A549 (cell line): ENCODE measurements around the gene TTLL9. TPM values are rescaled to one million over a fixed set of nuclear protein-coding genes. Genes with fewer than 3 reads are reported as not detected.

Source experiments
- ATOH8 ChIP-seq: fragments of 250-450 bp; sonication (Bioruptor Pico); IDR thresholded peaks from 2 replicates; pipeline ENCODE4 v1.5.0; 2020; ENCODE audit warnings: low read depth, mild to moderate bottlenecking, moderate library complexity
- BCL3 ChIP-seq: fragments of >200 bp; sonication (Bioruptor Twin); formaldehyde crosslinking; IDR thresholded peaks from 3 replicates; pipeline ENCODE4 v1.6.1; 2016
- BHLHE40 ChIP-seq: IDR thresholded peaks from 2 replicates; pipeline ENCODE4 v1.6.1; 2012; ENCODE audit warnings: low read depth, low read length, inconsistent platforms
- CBX2 ChIP-seq: fragments of 200-600 bp; sonication (generic); IDR thresholded peaks from 2 replicates; pipeline ENCODE4 v1.6.1; 2016; ENCODE audit warnings: low read depth, mild to moderate bottlenecking, borderline replicate concordance
- CBX8 ChIP-seq: fragments of 200-600 bp; sonication (generic); IDR thresholded peaks from 2 replicates; pipeline ENCODE4 v1.6.1; 2016
- CHD2 ChIP-seq: fragments of 150-350 bp; IDR thresholded peaks from 2 replicates; pipeline ENCODE4 v1.6.1; 2014; ENCODE audit warnings: low read length; ENCODE audit not compliant: partially characterized antibody
- E2F6 ChIP-seq: IDR thresholded peaks from 2 replicates; pipeline ENCODE4 v1.6.1; 2012; ENCODE audit warnings: low read depth, borderline replicate concordance
- EHF ChIP-seq: fragments of 250-450 bp; sonication (Bioruptor Pico); IDR thresholded peaks from 2 replicates; pipeline ENCODE4 v1.5.0; 2020; ENCODE audit warnings: mild to moderate bottlenecking
- EHMT2 ChIP-seq: fragments of 200-600 bp; sonication (generic); IDR thresholded peaks from 2 replicates; pipeline ENCODE4 v1.6.1; 2016; ENCODE audit warnings: antibody characterized with exemption, low read depth, mild to moderate bottlenecking, moderate library complexity
- ELK1 ChIP-seq: fragments of 150-350 bp; IDR thresholded peaks from 2 replicates; pipeline ENCODE4 v1.6.1; 2014; ENCODE audit warnings: low read depth, mild to moderate bottlenecking, low read length
- EP300 ChIP-seq, 2 experiments: fragments of >200 bp; sonication (Bioruptor Twin); formaldehyde crosslinking; IDR thresholded peaks; 2 replicates in 1 of 2; 3 replicates in 1 of 2; pipeline ENCODE4 v1.6.1; 2016 to 2017
- FOSB ChIP-seq: fragments of 250-450 bp; sonication (Bioruptor Pico); IDR thresholded peaks from 2 replicates; pipeline ENCODE4 v1.5.0; 2020; ENCODE audit warnings: mild to moderate bottlenecking, moderate library complexity
- GATA3 ChIP-seq: IDR thresholded peaks from 2 replicates; pipeline ENCODE4 v1.6.1; 2012; ENCODE audit warnings: borderline replicate concordance
- HDAC2 ChIP-seq: fragments of 200-600 bp; sonication (generic); IDR thresholded peaks from 2 replicates; pipeline ENCODE4 v1.6.1; 2016
- HES2 ChIP-seq: fragments of >200 bp; sonication (Bioruptor Twin); formaldehyde crosslinking; IDR thresholded peaks from 2 replicates; pipeline ENCODE4 v1.6.1; 2016
- HEYL ChIP-seq: fragments of 250-450 bp; sonication (Bioruptor Pico); IDR thresholded peaks from 2 replicates; pipeline ENCODE4 v1.8.0; 2021; ENCODE audit warnings: mild to moderate bottlenecking, moderate library complexity
- HOXA7 ChIP-seq: fragments of 250-450 bp; sonication (Bioruptor Pico); IDR thresholded peaks from 2 replicates; pipeline ENCODE4 v1.5.0; 2020; ENCODE audit warnings: mild to moderate bottlenecking, moderate library complexity
- HOXB5 ChIP-seq: fragments of 250-450 bp; sonication (Bioruptor Pico); IDR thresholded peaks from 2 replicates; pipeline ENCODE4 v1.5.0; 2020; ENCODE audit warnings: mild to moderate bottlenecking, moderate library complexity
- JUN ChIP-seq, 2 experiments: fragments of >200 bp; sonication (Bioruptor Twin); formaldehyde crosslinking; IDR thresholded peaks; 2 replicates in 1 of 2; 3 replicates in 1 of 2; pipeline ENCODE4 v1.6.1; 2016 to 2017
- JUNB ChIP-seq: fragments of >200 bp; sonication (Bioruptor Twin); formaldehyde crosslinking; IDR thresholded peaks from 2 replicates; pipeline ENCODE4 v1.6.1; 2016
- KDM1A ChIP-seq: fragments of 200-600 bp; sonication (generic); IDR thresholded peaks from 2 replicates; pipeline ENCODE4 v1.6.1; 2016; ENCODE audit warnings: low read depth, mild to moderate bottlenecking
- MAFK ChIP-seq: fragments of 450-650 bp; IDR thresholded peaks from 2 replicates; pipeline ENCODE4 v1.6.1; 2014; ENCODE audit not compliant: partially characterized antibody
- MAX ChIP-seq: IDR thresholded peaks from 2 replicates; pipeline ENCODE4 v1.6.1; 2012
- MAZ ChIP-seq: fragments of 150-350 bp; IDR thresholded peaks from 2 replicates; pipeline ENCODE4 v1.6.1; 2014; ENCODE audit warnings: antibody characterized with exemption, low read depth, low read length, borderline replicate concordance
- MYC ChIP-seq: IDR thresholded peaks from 2 replicates; pipeline ENCODE4 v1.6.1; 2012; ENCODE audit warnings: mild to moderate bottlenecking, inconsistent platforms, low read length, improper control_type of control experiment, borderline replicate concordance
- NPAS2 ChIP-seq: fragments of 250-450 bp; sonication (Bioruptor Pico); IDR thresholded peaks from 2 replicates; pipeline ENCODE4 v1.8.0; 2022; ENCODE audit warnings: mild to moderate bottlenecking, moderate library complexity, borderline replicate concordance
- PBX3 ChIP-seq: IDR thresholded peaks from 2 replicates; pipeline ENCODE4 v1.6.1; 2012
- POLR2A ChIP-seq: IDR thresholded peaks from 2 replicates; pipeline ENCODE4 v1.6.1; 2012; ENCODE audit warnings: mild to moderate bottlenecking, low read length
- POLR2AphosphoS2 ChIP-seq: conservative IDR thresholded peaks from 2 replicates; pipeline ENCODE4 v1.6.1; 2012; ENCODE audit warnings: low read length, improper control_type of control experiment, inconsistent platforms
- RAD21 ChIP-seq, 2 experiments: fragments of >200 bp in 1 of 2; sonication (Bioruptor Twin) in 1 of 2; formaldehyde crosslinking in 1 of 2; IDR thresholded peaks in 1 of 2; conservative IDR thresholded peaks in 1 of 2; 2 replicates in 1 of 2; 3 replicates in 1 of 2; pipeline ENCODE4 v1.6.1; 2012 to 2018; ENCODE audit warnings: inconsistent platforms in 1 of 2
- RARB ChIP-seq: fragments of 250-450 bp; sonication (Bioruptor Pico); IDR thresholded peaks from 2 replicates; pipeline ENCODE4 v1.8.0; 2021; ENCODE audit warnings: mild to moderate bottlenecking, moderate library complexity
- SMC3 ChIP-seq: fragments of >200 bp; sonication (Bioruptor Twin); formaldehyde crosslinking; IDR thresholded peaks from 3 replicates; pipeline ENCODE4 v1.6.1; 2018; ENCODE audit warnings: inconsistent platforms
- SREBF2 ChIP-seq: fragments of 450-650 bp; IDR thresholded peaks from 2 replicates; pipeline ENCODE4 v1.6.1; 2014; ENCODE audit warnings: mild to moderate bottlenecking, moderate library complexity
- TFCP2L1 ChIP-seq: fragments of 250-450 bp; sonication (Bioruptor Pico); IDR thresholded peaks from 2 replicates; pipeline ENCODE4 v1.5.0; 2021; ENCODE audit warnings: mild to moderate bottlenecking
- TP53 ChIP-seq: fragments of 250-450 bp; sonication (Bioruptor Pico); IDR thresholded peaks from 2 replicates; pipeline ENCODE4 v1.5.0; 2021; ENCODE audit warnings: mild to moderate bottlenecking, moderate library complexity
- USF2 ChIP-seq: fragments of 450-650 bp; IDR thresholded peaks from 2 replicates; pipeline ENCODE4 v1.6.1; 2014; ENCODE audit warnings: antibody characterized with exemption
- ZC3H11A ChIP-seq: fragments of 450-650 bp; IDR thresholded peaks from 2 replicates; pipeline ENCODE4 v1.6.1; 2014; ENCODE audit warnings: antibody characterized with exemption, mild to moderate bottlenecking
- ZSCAN20 ChIP-seq: fragments of 250-450 bp; sonication (Bioruptor Pico); IDR thresholded peaks from 2 replicates; pipeline ENCODE4 v1.8.0; 2022; ENCODE audit warnings: mild to moderate bottlenecking, moderate library complexity
- polyA plus RNA-seq, 4 experiments: library from polyadenylated mRNA; depleted of rRNA in 3 of 4; stranded (reverse); fragments of >200 nt; fragmentation: RNase III in 1 of 4; extraction: RNeasy Plus Mini Kit Qiagen cat#74134 plus additional on column Dnase treatment in 1 of 4; gene quantifications; 2 replicates in 3 of 4; 3 replicates in 1 of 4; pipeline ENCODE4 v1.2.3, GENCODE V29; 2011 to 2017

Gene TTLL9
- polyA plus RNA-seq, 2 of the 4 experiments (the other 2 are of a cell fraction) = 0.06 to 0.15 TPM

- TF ChIP-seq FOSB (CRISPR knock-in tag) (no peak), JUN (IDR thresholded peaks at IDR 0.05) (peak; percentile 51 to 81; a peak in 4 of 5 replicates), EHMT2 (no peak), HOXB5 (CRISPR knock-in tag) (no peak), TFCP2L1 (CRISPR knock-in tag) (no peak), TP53 (CRISPR knock-in tag) (no peak), PBX3 (no peak), ATOH8 (CRISPR knock-in tag) (no peak), GATA3 (no peak), SREBF2 (no peak), CHD2 (peak; percentile 96), ZSCAN20 (no peak), MAZ (no peak), SMC3 (peak; percentile 90), BHLHE40 (no peak), E2F6 (peak; percentile 61; the same call in 1 of the 2 replicates), MAX (peak; percentile 75), HOXA7 (CRISPR knock-in tag) (no peak), RARB (CRISPR knock-in tag) (no peak), MYC (peak; percentile 48; the same call in 1 of the 2 replicates), HDAC2 (no peak), EHF (CRISPR knock-in tag) (no peak), RAD21 (conservative IDR thresholded peaks at IDR 0.05 in 1 of 2, IDR thresholded peaks at IDR 0.05 in 1 of 2) (peak; percentile 77 to 89), BCL3 (peak; percentile 79; the same call in 1 of the 3 replicates), USF2 (no peak), HES2 (no peak), POLR2A (peak; percentile 85), CBX8 (no peak), ZC3H11A (no peak), JUNB (no peak), NPAS2 (CRISPR knock-in tag) (no peak), KDM1A (no peak), ELK1 (no peak), MAFK (no peak), POLR2AphosphoS2 (no peak), HEYL (CRISPR knock-in tag) (no peak), CBX2 (no peak), EP300 (IDR thresholded peaks at IDR 0.05) (no peak)
These were observed 81.4 kb downstream of the TTLL9 start, which contains the start of gene PDRG1 (continued) for GRCh38 chr20:31951530-31952453.
